HFFc6 (cell line): Measurements from ENCODE around the gene SDCCAG8. TPM values are rescaled to one million over a fixed set of nuclear protein-coding genes. Genes with fewer than 3 reads are reported as not detected.

Experiments
- DNase-seq: peaks from one replicate; pipeline ENCODE4 v3.0.0-alpha.2; 2018
- H3K27ac Mint-ChIP-seq: 2 replicates; pipeline ENCODE4 v1.8.0; 2020; ENCODE audit warnings: mild to moderate bottlenecking, mixed read lengths
- H3K27me3 Mint-ChIP-seq: 2 replicates; pipeline ENCODE4 v1.8.0; 2021; ENCODE audit warnings: mild to moderate bottlenecking, moderate library complexity, mixed read lengths; ENCODE audit not compliant: insufficient read depth
- H3K36me3 Mint-ChIP-seq: 2 replicates; pipeline ENCODE4 v1.8.0; 2021; ENCODE audit warnings: low read depth, mixed read lengths
- H3K4me1 Mint-ChIP-seq: 2 replicates; pipeline ENCODE4 v1.8.0; 2020; ENCODE audit warnings: low read depth, mixed read lengths
- H3K4me3 Mint-ChIP-seq: 2 replicates; pipeline ENCODE4 v1.8.0; 2020; ENCODE audit warnings: mild to moderate bottlenecking, moderate library complexity, mixed read lengths
- H3K9me3 Mint-ChIP-seq: 2 replicates; pipeline ENCODE4 v1.8.0; 2020; ENCODE audit warnings: mild to moderate bottlenecking, mixed read lengths
- total RNA-seq, 6 experiments: library from RNA; stranded (reverse); fragmentation: NEBNext Ultra II Directional; extraction: Animal tissue kit (Norgen Biotek cat#: 25700); gene quantifications; 2 replicates in 1 of 6; 3 replicates in 5 of 6; pipeline ENCODE4 v1.2.3, GENCODE V29; 2021
- TF ChIP-seq, protein P1 (sequence below): fragments of 200-600 bp; sonication (generic); IDR thresholded peaks from 2 replicates; pipeline ENCODE4 v1.5.0; 2021; ENCODE audit warnings: antibody characterized with exemption, mild to moderate bottlenecking

The SDCCAG8 gene
- total RNA-seq, 6 experiments from 2014 or later: 22.3 to 31.2 (median 26.1) TPM

DNA sequence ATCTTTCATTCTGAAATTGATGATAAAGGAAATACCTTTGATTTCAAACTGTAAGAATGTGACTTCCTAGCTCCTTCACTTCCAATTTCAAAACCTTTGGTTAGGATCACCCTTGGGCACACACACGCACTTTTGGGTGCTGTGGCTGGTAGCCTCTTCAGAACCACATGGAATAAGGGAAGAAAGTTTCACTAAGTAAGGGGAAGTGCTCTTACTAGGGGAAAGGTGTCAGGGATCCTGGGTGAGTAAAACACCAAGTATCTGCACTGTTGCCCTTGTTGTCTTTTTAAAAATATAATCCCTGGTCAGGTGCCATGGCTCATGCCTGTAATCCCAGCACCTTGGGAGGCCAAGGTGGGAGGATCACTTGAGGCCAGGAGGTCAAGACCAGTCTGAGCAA lies 132.4 kb downstream of the SDCCAG8 start:
- no peaks in the 10 kb centered on the region for H3K9me3 Mint-ChIP-seq
- H3K4me3 Mint-ChIP-seq: no peak overlapping the region
- H3K27ac Mint-ChIP-seq: no peak overlapping the region
- DNase-seq: no peak
- no peaks in the 10 kb centered on the region for H3K4me1 Mint-ChIP-seq
- H3K27me3 Mint-ChIP-seq: no peaks in the 10 kb centered on the region; the same call in 1 of the 2 replicates
- H3K36me3 Mint-ChIP-seq: peaks cover 15% of the 10 kb centered on the region
- TF ChIP-seq, protein P1, sequence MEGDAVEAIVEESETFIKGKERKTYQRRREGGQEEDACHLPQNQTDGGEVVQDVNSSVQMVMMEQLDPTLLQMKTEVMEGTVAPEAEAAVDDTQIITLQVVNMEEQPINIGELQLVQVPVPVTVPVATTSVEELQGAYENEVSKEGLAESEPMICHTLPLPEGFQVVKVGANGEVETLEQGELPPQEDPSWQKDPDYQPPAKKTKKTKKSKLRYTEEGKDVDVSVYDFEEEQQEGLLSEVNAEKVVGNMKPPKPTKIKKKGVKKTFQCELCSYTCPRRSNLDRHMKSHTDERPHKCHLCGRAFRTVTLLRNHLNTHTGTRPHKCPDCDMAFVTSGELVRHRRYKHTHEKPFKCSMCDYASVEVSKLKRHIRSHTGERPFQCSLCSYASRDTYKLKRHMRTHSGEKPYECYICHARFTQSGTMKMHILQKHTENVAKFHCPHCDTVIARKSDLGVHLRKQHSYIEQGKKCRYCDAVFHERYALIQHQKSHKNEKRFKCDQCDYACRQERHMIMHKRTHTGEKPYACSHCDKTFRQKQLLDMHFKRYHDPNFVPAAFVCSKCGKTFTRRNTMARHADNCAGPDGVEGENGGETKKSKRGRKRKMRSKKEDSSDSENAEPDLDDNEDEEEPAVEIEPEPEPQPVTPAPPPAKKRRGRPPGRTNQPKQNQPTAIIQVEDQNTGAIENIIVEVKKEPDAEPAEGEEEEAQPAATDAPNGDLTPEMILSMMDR: no peak

DNA sequence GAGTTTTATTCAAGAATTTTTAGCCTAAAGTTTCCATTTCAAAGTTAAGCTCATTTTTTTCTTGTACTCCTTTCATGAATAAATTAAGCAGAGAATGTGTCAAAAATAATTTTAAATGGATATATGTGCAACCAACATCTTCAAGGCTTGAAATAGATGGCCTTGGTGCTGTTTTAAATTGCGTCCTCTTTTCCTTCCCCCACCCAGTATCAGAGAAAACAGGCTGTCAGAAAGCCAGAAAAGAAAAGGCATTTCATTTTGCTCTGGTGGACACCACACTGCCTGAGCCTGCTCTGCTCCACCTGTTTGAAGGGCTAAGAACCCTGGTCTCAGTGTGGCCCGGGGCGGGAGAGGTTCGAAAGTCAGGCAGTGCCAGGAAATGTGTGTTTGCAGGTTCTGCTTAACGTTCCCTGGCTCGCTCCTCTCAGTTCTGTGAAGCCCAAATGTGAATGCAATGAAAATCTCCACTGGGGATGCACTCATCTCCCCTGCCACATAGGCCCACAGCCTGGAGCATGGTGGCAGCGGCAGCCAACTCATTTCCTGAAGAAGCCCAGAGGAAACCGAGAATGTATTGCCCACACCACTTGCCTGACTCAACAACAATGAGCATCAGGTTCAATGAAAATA lies 134.4 kb downstream of the SDCCAG8 start:
- no peaks in the 10 kb centered on the region for H3K27me3 Mint-ChIP-seq
- no peak for DNase-seq
- H3K4me1 Mint-ChIP-seq: no peaks in the 10 kb centered on the region
- no peak overlapping the region for H3K27ac Mint-ChIP-seq
- TF ChIP-seq, protein P1: no peak
- no peak overlapping the region for H3K4me3 Mint-ChIP-seq
- H3K9me3 Mint-ChIP-seq: no peaks in the 10 kb centered on the region
- peaks cover under 1% of the 10 kb centered on the region; the same call in 1 of the 2 replicates for H3K36me3 Mint-ChIP-seq

GRCh38 chr1:243391355-243391754 lies 135.5 kb downstream of the SDCCAG8 start:
- no peak for DNase-seq
- Mint-ChIP-seq H3K9me3 (no peaks in the 10 kb centered on the region), H3K27me3 (no peaks in the 10 kb centered on the region), H3K4me3 (no peak overlapping the region), H3K4me1 (no peaks in the 10 kb centered on the region), H3K36me3 (no peaks in the 10 kb centered on the region; the same call in 1 of the 2 replicates), H3K27ac (no peak overlapping the region)
- TF ChIP-seq, protein P1: no peak

DNA sequence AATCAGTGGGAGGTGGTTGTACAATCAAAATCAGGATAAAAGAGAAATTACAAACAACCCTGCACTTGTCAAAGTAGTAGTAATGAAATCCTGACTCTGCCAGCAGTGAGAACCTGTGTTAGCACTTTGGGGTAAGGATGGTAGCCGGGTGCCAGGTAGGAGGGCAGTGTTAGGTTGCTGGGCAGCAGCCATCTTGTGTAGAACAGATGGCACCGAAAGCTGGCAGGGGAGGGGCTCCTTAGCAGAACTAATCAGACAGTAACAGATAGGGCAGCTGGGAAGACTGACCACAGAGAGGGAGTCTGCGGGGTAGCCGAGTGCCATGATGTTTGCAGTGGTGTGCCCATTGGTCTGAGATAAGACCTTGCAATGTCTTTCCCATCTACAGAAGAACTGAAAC lies 137.3 kb downstream of the SDCCAG8 start:
- Mint-ChIP-seq H3K27me3 (no peaks in the 10 kb centered on the region), H3K4me1 (no peaks in the 10 kb centered on the region)

GRCh38 chr1:243394066-243394465 lies 138.2 kb downstream of the SDCCAG8 start:
- TF ChIP-seq, protein P1: no peak
- Mint-ChIP-seq H3K36me3 (no peaks in the 10 kb centered on the region), H3K27me3 (no peaks in the 10 kb centered on the region), H3K9me3 (no peaks in the 10 kb centered on the region), H3K4me3 (no peak overlapping the region), H3K27ac (no peak overlapping the region), H3K4me1 (no peaks in the 10 kb centered on the region)
- DNase-seq: no peak

More for the DNA sequence above, 137.3 kb downstream of the SDCCAG8 start:
- no peaks in the 10 kb centered on the region for H3K36me3 Mint-ChIP-seq
- no peak for DNase-seq
- no peak overlapping the region for H3K4me3 Mint-ChIP-seq
- H3K27ac Mint-ChIP-seq: no peak overlapping the region
- H3K9me3 Mint-ChIP-seq: no peaks in the 10 kb centered on the region
- TF ChIP-seq, protein P1: no peak
